HepG2 (cell line): ENCODE measurements around the gene MLXIPL. TPM values are rescaled to one million over a fixed set of nuclear protein-coding genes. Genes with fewer than 3 reads are reported as not detected.

ENCODE experiments used
- ATAC-seq: fragments of 200-7000 bp; cut with Tn5 transposase; 3 replicates; pipeline ENCODE4 v1.9.1; 2020; ENCODE audit warnings: mild to moderate bottlenecking, moderate library complexity
- BruUV-seq: library from RNA; stranded (reverse); fragments of 400-500 nt; replicated peaks from 2 replicates; lab custom pipeline; 2021; lab: Mats Ljungman, UMichigan
- CTCF ChIA-PET: fragments of 300-600 bp; formaldehyde crosslinking; extraction: SDS; loops from one replicate; lab custom pipeline; 2021; ENCODE audit warnings: low total read pairs, inconsistent platforms, low intra/inter-chr PET ratio; lab: Yijun Ruan, JAX
- POLR2A ChIA-PET: fragments of 350-600 bp; sonication (Branson Sonifier 250); formaldehyde crosslinking; loops from one replicate; lab custom pipeline; 2020; ENCODE audit warnings: antibody characterized with exemption, inconsistent platforms; lab: Yijun Ruan, JAX
- DNase-seq: peaks from one replicate; pipeline ENCODE4 v3.0.0-alpha.2; 2015; ENCODE audit warnings: low spot score
- FAIRE-seq: peaks from 3 replicates; lab custom pipeline; 2011; peaks lifted over from hg19 to GRCh38; lab: Jason Lieb, UNC
- H2AFZ ChIP-seq: one replicate; pipeline ENCODE4 v1.6.1; 2011; ENCODE audit warnings: low read length, inconsistent platforms
- H3K27ac ChIP-seq: fragments of 300-600 bp; 3 replicates; pipeline ENCODE4 v1.8.0; 2011; ENCODE audit warnings: mixed run types, mild to moderate bottlenecking, mixed read lengths, low read length, inconsistent platforms; ENCODE audit not compliant: insufficient read depth; ENCODE audit errors: extremely low read length
- H3K27me3 ChIP-seq, 2 experiments: fragments of 200-600 bp in 1 of 2; 2 replicates in 1 of 2; 3 replicates in 1 of 2; pipeline versions ENCODE4 v1.6.0 to v1.8.0; 2011; ENCODE audit warnings: low read length in 2 of 2, mild to moderate bottlenecking in 2 of 2, moderate library complexity in 2 of 2, inconsistent platforms in 1 of 2; ENCODE audit not compliant: insufficient read depth in 2 of 2, control insufficient read depth in 1 of 2
- H3K36me3 ChIP-seq, 2 experiments: fragments of 200-600 bp in 1 of 2; replicated peaks in 1 of 2; 2 replicates in 1 of 2; 3 replicates in 1 of 2; pipeline versions ENCODE4 v1.5.1 to v1.8.0; 2011; ENCODE audit warnings: low read length in 2 of 2, inconsistent platforms in 1 of 2; ENCODE audit not compliant: insufficient read depth in 2 of 2, control insufficient read depth in 1 of 2
- H3K4me1 ChIP-seq: 2 replicates; pipeline ENCODE4 v1.5.1; 2012; ENCODE audit warnings: low read length, inconsistent platforms; ENCODE audit not compliant: insufficient read depth
- H3K4me2 ChIP-seq: 2 replicates; pipeline ENCODE4 v1.6.0; 2011; ENCODE audit warnings: low read depth, low read length, inconsistent platforms
- H3K4me3 ChIP-seq, 3 experiments: fragments of 200-600 bp in 1 of 3; sonication (generic), shearing (Covaris generic) in 1 of 3; replicated peaks in 1 of 3; 2 replicates each; pipeline ENCODE4 v1.5.1; 2011 to 2016; ENCODE audit warnings: low read length in 3 of 3, inconsistent platforms in 2 of 3, low read depth in 2 of 3, mild to moderate bottlenecking in 2 of 3, control low read depth in 1 of 3, mixed read lengths in 1 of 3; ENCODE audit not compliant: insufficient read depth in 1 of 3
- H3K79me2 ChIP-seq: one replicate; pipeline ENCODE4 v1.6.1; 2011; ENCODE audit warnings: low read length, inconsistent platforms; ENCODE audit not compliant: insufficient read depth
- H3K9ac ChIP-seq: 2 replicates; pipeline ENCODE4 v1.6.0; 2011; ENCODE audit warnings: mild to moderate bottlenecking, low read depth, low read length, inconsistent platforms; ENCODE audit not compliant: insufficient read depth
- H3K9me3 ChIP-seq: 2 replicates; pipeline ENCODE4 v1.5.1; 2012; ENCODE audit warnings: mild to moderate bottlenecking, low read length
- H4K20me1 ChIP-seq: 2 replicates; pipeline ENCODE4 v1.6.0; 2011; ENCODE audit warnings: inconsistent platforms, mild to moderate bottlenecking, low read length, moderate library complexity; ENCODE audit not compliant: insufficient read depth
- AGO1 ChIP-seq: fragments of 200-400 bp; formaldehyde crosslinking; IDR thresholded peaks from 2 replicates; pipeline ENCODE4 v1.6.1; 2017; ENCODE audit warnings: mild to moderate bottlenecking, low read depth, low read length, moderate library complexity; ENCODE audit not compliant: poor library complexity, severe bottlenecking
- AKAP8 ChIP-seq: sonication (generic); formaldehyde crosslinking; IDR thresholded peaks from 2 replicates; pipeline ENCODE4 v1.5.1; 2020; ENCODE audit warnings: mild to moderate bottlenecking, missing genetic modification reagents
- ATM ChIP-seq: fragments of 450-650 bp; IDR thresholded peaks from 2 replicates; pipeline ENCODE4 v1.7.1; 2017; ENCODE audit warnings: mild to moderate bottlenecking, borderline replicate concordance
- CHD2 ChIP-seq: IDR thresholded peaks from 2 replicates; pipeline ENCODE4 v1.6.1; 2011; ENCODE audit warnings: low read depth, low read length, improper control_type of control experiment
- CTCF ChIP-seq: sonication (generic); formaldehyde crosslinking; IDR thresholded peaks from 2 replicates; pipeline ENCODE4 v1.5.0; 2020; ENCODE audit warnings: mild to moderate bottlenecking, missing genetic modification reagents, moderate library complexity
- HNRNPLL ChIP-seq: fragments of 200-400 bp; formaldehyde crosslinking; IDR thresholded peaks from 2 replicates; pipeline ENCODE4 v1.6.1; 2017; ENCODE audit warnings: mild to moderate bottlenecking, low read depth, low read length; ENCODE audit not compliant: poor library complexity, severe bottlenecking
- HOXD1 ChIP-seq: sonication (generic); formaldehyde crosslinking; IDR thresholded peaks from 2 replicates; pipeline ENCODE4 v1.5.0; 2020; ENCODE audit warnings: missing genetic modification reagents
- NONO ChIP-seq, 2 experiments: fragments of 450-650 bp in 1 of 2; sonication (generic) in 1 of 2; formaldehyde crosslinking in 1 of 2; IDR thresholded peaks in 1 of 2; conservative IDR thresholded peaks in 1 of 2; 2 replicates each; pipeline versions ENCODE4 v1.6.1 to v1.8.0; 2017 to 2022; ENCODE audit warnings: mild to moderate bottlenecking in 1 of 2, missing genetic modification reagents in 1 of 2, moderate library complexity in 1 of 2
- POLR2AphosphoS5 ChIP-seq: IDR thresholded peaks from 2 replicates; pipeline ENCODE4 v1.6.1; 2012; ENCODE audit warnings: low read depth, low read length
- POLR2G ChIP-seq: fragments of 200-400 bp; formaldehyde crosslinking; IDR thresholded peaks from 2 replicates; pipeline ENCODE4 v1.6.1; 2018; ENCODE audit warnings: mild to moderate bottlenecking, low read depth, low read length, moderate library complexity
- RBM22 ChIP-seq: fragments of 200-400 bp; formaldehyde crosslinking; optimal IDR thresholded peaks from 2 replicates; pipeline ENCODE3; 2017; ENCODE audit warnings: mild to moderate bottlenecking, low read length, moderate library complexity
- SNAPC5 ChIP-seq: sonication (generic); formaldehyde crosslinking; IDR thresholded peaks from 2 replicates; pipeline ENCODE4 v1.8.1; 2023; ENCODE audit warnings: mild to moderate bottlenecking, missing genetic modification reagents, borderline replicate concordance
- SOX13 ChIP-seq, 3 experiments: fragments of 450-650 bp in 1 of 3; sonication (generic) in 1 of 3; formaldehyde crosslinking in 1 of 3; IDR thresholded peaks in 2 of 3; conservative IDR thresholded peaks in 1 of 3; 2 replicates each; pipeline versions ENCODE4 v1.5.0 to v1.6.1; 2016 to 2020; ENCODE audit warnings: antibody characterized with exemption in 1 of 3, mild to moderate bottlenecking in 1 of 3, missing compliant biosample characterization in 1 of 3, missing genetic modification reagents in 1 of 3, moderate library complexity in 1 of 3
- SRY ChIP-seq: sonication (generic); formaldehyde crosslinking; IDR thresholded peaks from 2 replicates; pipeline ENCODE4 v1.8.0; 2022; ENCODE audit warnings: mild to moderate bottlenecking, missing genetic modification reagents
- U2AF1 ChIP-seq: fragments of 200-400 bp; formaldehyde crosslinking; optimal IDR thresholded peaks from 2 replicates; pipeline ENCODE3; 2017; ENCODE audit warnings: mild to moderate bottlenecking, low read depth, low read length
- WIZ ChIP-seq: sonication (generic); formaldehyde crosslinking; IDR thresholded peaks from 2 replicates; pipeline ENCODE4 v1.5.1; 2020; ENCODE audit warnings: mild to moderate bottlenecking, missing genetic modification reagents
- ZBTB33 ChIP-seq: sonication (generic); formaldehyde crosslinking; IDR thresholded peaks from 2 replicates; pipeline ENCODE4 v1.4.0; 2020; ENCODE audit warnings: missing genetic modification reagents
- ZFP1 ChIP-seq: IDR thresholded peaks from 2 replicates; pipeline ENCODE4 v1.6.1; 2016
- ZFX ChIP-seq: sonication (generic); formaldehyde crosslinking; IDR thresholded peaks from 2 replicates; pipeline ENCODE4 v1.4.0; 2020; ENCODE audit warnings: mild to moderate bottlenecking, low read depth, missing genetic modification reagents, moderate library complexity
- ZMYM4 ChIP-seq: sonication (generic); formaldehyde crosslinking; IDR thresholded peaks from 2 replicates; pipeline ENCODE4 v1.8.1; 2023; ENCODE audit warnings: mild to moderate bottlenecking, missing genetic modification reagents
- ZNF253 ChIP-seq: sonication (generic); formaldehyde crosslinking; IDR thresholded peaks from 2 replicates; pipeline ENCODE4 v1.8.0; 2022; ENCODE audit warnings: mild to moderate bottlenecking, missing genetic modification reagents, borderline replicate concordance
- ZSCAN31 ChIP-seq: sonication (generic); formaldehyde crosslinking; IDR thresholded peaks from 2 replicates; pipeline ENCODE4 v1.5.0; 2020; ENCODE audit warnings: low read depth, mild to moderate bottlenecking, missing genetic modification reagents
- WGBS: methylation state at CpG from one replicate; pipeline ENCODE4 v1.1.6; 2017; ENCODE audit warnings: low lambda C conversion rate; 5-methylcytosine and 5-hydroxymethylcytosine counted together
- in situ Hi-C: cut with HindIII; loops from 2 replicates; pipeline ENCODE4 v1.10.0; 2017; ENCODE audit warnings: low pct_unique_long_range_greater_than_20kb; ENCODE audit not compliant: extremely low pct_ligation_motif_present
- intact Hi-C: fragments of 100-400 bp; cut with micrococcal nuclease; formaldehyde crosslinking; loops from one replicate; pipeline ENCODE4 v1.10.0; 2022; ENCODE audit not compliant: unreplicated experiment
- polyA plus RNA-seq, 8 experiments: library from polyadenylated mRNA; depleted of rRNA in 3 of 8; stranded (reverse) in 7 of 8; unstranded in 1 of 8; fragments of >200 nt; fragmentation: Illumina TruSeq in 4 of 8; extraction: Trizol in 4 of 8; gene quantifications; 2 replicates each; pipeline versions ENCODE4 v1.2.1 to v1.2.3, GENCODE V29; 2011 to 2016; ENCODE audit warnings: low read depth in 4 of 8, missing spikeins in 1 of 8, mixed read lengths in 1 of 8; ENCODE audit not compliant: insufficient read depth in 1 of 8
- total RNA-seq, 5 experiments: library from RNA; depleted of rRNA; stranded (reverse); fragments of >200 nt; fragmentation: Illumina TruSeq; extraction: Trizol; gene quantifications; 2 replicates each; pipeline ENCODE4 v1.2.3, GENCODE V29; 2016; ENCODE audit warnings: low read depth in 1 of 5

The MLXIPL gene
- total and polyA plus RNA-seq, 2 of the 13 experiments (the other 11 are each of a cell fraction or from before 2014, with no cell fraction given): 51.6 to 60.1 TPM

GRCh38 chr7:73599916-73600315 lies 24.4 kb downstream of the MLXIPL start:
- DNase-seq (no peak), FAIRE-seq (no peak), ATAC-seq (no peak)
- Histone ChIP-seq H2AFZ (no peak overlapping the region), H3K79me2 (no peaks in the 10 kb centered on the region), H3K4me3 (no peak overlapping the region), H3K4me1 (no peaks in the 10 kb centered on the region), H3K9ac (no peak overlapping the region), H3K27ac (no peak overlapping the region), H4K20me1 (peaks cover 23% of the 10 kb centered on the region), H3K36me3 (peaks cover 11 to 31% of the 10 kb centered on the region in 2 experiments), H3K9me3 (no peaks in the 10 kb centered on the region), H3K4me2 (no peak overlapping the region), H3K27me3 (no peaks in the 10 kb centered on the region)
- no TSS peak for BruUV-seq
- in situ Hi-C loops (no loop called here), intact Hi-C loops (no loop called here)
- 89% methylated on average over 7 of the region's 7 CpGs for WGBS
- ChIA-PET POLR2A (interaction anchor here (0.6 to 19.7 kb wide), 6 partner anchors 19 to 1046 kb away, joined by 3 to 416 read pairs (median 3); partner anchors contain the start of genes BAZ1B, MLXIPL and TBL2), CTCF (no interaction called here)
- TF ChIP-seq ZSCAN31 (CRISPR knock-in tag) (0 out of 2 replicates have a peak, but pooled peaks have one; percentile 27), AKAP8 (CRISPR knock-in tag) (0 out of 2 replicates have a peak, but pooled peaks have one; percentile 8), SRY (CRISPR knock-in tag) (no peak), HNRNPLL (peak; percentile 9), RBM22 (peak; percentile 63), SOX13 (IDR thresholded peaks at IDR 0.05) (peak; percentile 6; the same call in 1 of the 2 replicates), SOX13 (CRISPR knock-in tag; conservative IDR thresholded peaks at IDR 0.05 in 1 of 2, IDR thresholded peaks at IDR 0.05 in 1 of 2) (no peak), U2AF1 (peak; percentile 5), POLR2AphosphoS5 (peak; percentile 66), ZBTB33 (CRISPR knock-in tag) (no peak), ZFP1 (CRISPR knock-in tag) (no peak), ZNF253 (no peak), ATM (no peak), AGO1 (peak; percentile 99), ZFX (CRISPR knock-in tag) (no peak), POLR2G (peak; percentile 7; the same call in 1 of the 2 replicates), CTCF (no peak), ZMYM4 (no peak; the same call in 1 of the 2 replicates), SNAPC5 (CRISPR knock-in tag) (no peak), CHD2 (0 out of 2 replicates have a peak, but pooled peaks have one; percentile 26), WIZ (CRISPR knock-in tag) (no peak), HOXD1 (CRISPR knock-in tag) (no peak), NONO (IDR thresholded peaks at IDR 0.05) (no peak), NONO (CRISPR knock-in tag; conservative IDR thresholded peaks at IDR 0.05) (0 out of 2 replicates have a peak, but pooled peaks have one; percentile 11)
